ENCODE data around the gene ZGRF1. TPM values are rescaled to one million over a fixed set of nuclear protein-coding genes. Genes with fewer than 3 reads are reported as not detected.
A peak's percentile ranks its signal among the peaks of the same experiment; 100 is the strongest.
"Not testable (repeated sequence)": the region's sequence is repeated elsewhere in the genome, so short reads cannot be mapped to it uniquely, and the experiment has no call there.

Gene ZGRF1
- total and polyA plus RNA-seq, 4 donors: 10.8 to 21.8 (median 12.9) TPM

GRCh38 chr4:112562254-112562879 lies 74.3 kb downstream of the ZGRF1 start:
- Histone ChIP-seq H3K36me3 (ENCODE audit: control insufficient read depth, insufficient read depth, low read length) (peaks cover 3% of the 10 kb centered on the region), H3K9me3 (ENCODE audit: control insufficient read depth, insufficient read depth, low read length) (peaks cover 2% of the 10 kb centered on the region), H3K27me3 (ENCODE audit: control insufficient read depth, insufficient read depth, low read length) (no peaks in the 10 kb centered on the region), H3K4me1 (ENCODE audit: control insufficient read depth, insufficient read depth, low read length) (peaks cover 3% of the 10 kb centered on the region), H3K27ac (ENCODE audit: low read depth, low read length) (no peak overlapping the region), H3K4me3 (ENCODE audit: low read depth, low read length) (no peak overlapping the region)
- DNase-seq (ENCODE audit: low read depth in 4 of 6, low spot score in 6 of 6): no peak
- WGBS (ENCODE audit: insufficient coverage): 100% methylated on average over 1 of the region's 2 CpGs

GRCh38 chr4:112560084-112560483 lies 76.6 kb downstream of the ZGRF1 start:
- 100% methylated on average over 2 of the region's 2 CpGs for WGBS (ENCODE audit: insufficient coverage)
- peaks cover 3% of the 10 kb centered on the region for H3K4me1 ChIP-seq (ENCODE audit: control insufficient read depth, insufficient read depth, low read length)
- no peak overlapping the region for H3K4me3 ChIP-seq (ENCODE audit: low read depth, low read length)
- H3K9me3 ChIP-seq (ENCODE audit: control insufficient read depth, insufficient read depth, low read length): peaks cover 2% of the 10 kb centered on the region
- H3K27me3 ChIP-seq (ENCODE audit: control insufficient read depth, insufficient read depth, low read length): no peaks in the 10 kb centered on the region
- H3K27ac ChIP-seq (ENCODE audit: low read depth, low read length): no peak overlapping the region
- DNase-seq (ENCODE audit: low read depth in 4 of 6, low spot score in 6 of 6): no peak
- H3K36me3 ChIP-seq (ENCODE audit: control insufficient read depth, insufficient read depth, low read length): peaks cover 3% of the 10 kb centered on the region

- no peak overlapping the region for H3K4me3 ChIP-seq (ENCODE audit: low read depth, low read length)
- no peaks in the 10 kb centered on the region for H3K9me3 ChIP-seq (ENCODE audit: control insufficient read depth, insufficient read depth, low read length)
- no peaks in the 10 kb centered on the region for H3K36me3 ChIP-seq (ENCODE audit: control insufficient read depth, insufficient read depth, low read length)
- H3K4me1 ChIP-seq (ENCODE audit: control insufficient read depth, insufficient read depth, low read length): peaks cover 3% of the 10 kb centered on the region
- no CpG with 5 or more reads among the region's 3 CpGs for WGBS (ENCODE audit: insufficient coverage)
- no peaks in the 10 kb centered on the region for H3K27me3 ChIP-seq (ENCODE audit: control insufficient read depth, insufficient read depth, low read length)
- no peak for DNase-seq (ENCODE audit: low read depth in 4 of 6, low spot score in 6 of 6)
- H3K27ac ChIP-seq (ENCODE audit: low read depth, low read length): no peak overlapping the region
These were observed 77.7 kb downstream of the ZGRF1 start for GRCh38 chr4:112559053-112559452.

DNA sequence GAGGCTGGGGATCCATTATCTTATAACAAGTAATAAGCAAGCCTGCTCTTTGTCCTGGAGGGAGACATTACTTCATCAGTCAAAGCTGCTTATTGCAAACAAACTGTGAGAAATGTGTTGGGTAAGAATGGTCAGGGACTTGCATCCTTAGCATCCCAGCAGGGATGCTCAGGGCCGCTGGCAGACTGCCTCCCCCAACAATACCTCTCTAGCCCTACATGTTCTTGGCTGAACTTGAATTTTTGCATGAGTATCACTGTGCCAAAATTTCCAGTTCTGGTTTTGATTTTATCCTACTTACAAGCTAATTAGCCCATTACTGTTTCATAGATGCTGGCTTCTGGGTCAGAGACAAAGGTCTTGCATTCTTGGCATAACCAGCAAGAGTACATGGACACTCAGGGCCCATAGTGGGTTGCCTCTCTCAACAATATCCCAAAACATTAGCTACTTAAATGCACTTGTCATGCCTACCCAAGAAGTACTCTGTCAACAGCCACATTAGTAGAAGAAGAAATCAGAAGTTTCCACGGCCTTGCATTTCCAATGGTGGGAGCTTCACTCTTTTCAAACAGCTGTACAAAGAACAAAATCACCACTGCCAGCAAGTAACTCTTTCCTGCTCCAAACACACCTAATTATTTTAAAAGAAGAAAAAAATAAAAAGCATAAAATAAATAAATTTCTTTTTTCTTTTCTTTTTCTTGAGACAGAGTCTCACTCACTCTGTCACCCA lies 78.9 kb downstream of the ZGRF1 start:
- Histone ChIP-seq H3K27me3 (ENCODE audit: control insufficient read depth, insufficient read depth, low read length) (no peaks in the 10 kb centered on the region), H3K9me3 (ENCODE audit: control insufficient read depth, insufficient read depth, low read length) (no peaks in the 10 kb centered on the region), H3K4me3 (ENCODE audit: low read depth, low read length) (no peak overlapping the region), H3K36me3 (ENCODE audit: control insufficient read depth, insufficient read depth, low read length) (no peaks in the 10 kb centered on the region), H3K4me1 (ENCODE audit: control insufficient read depth, insufficient read depth, low read length) (peaks cover 3% of the 10 kb centered on the region), H3K27ac (ENCODE audit: low read depth, low read length) (no peak overlapping the region)
- DNase-seq (ENCODE audit: low read depth in 4 of 6, low spot score in 6 of 6): peak in 2 of 6 donors; percentile 4 to 40
- WGBS (ENCODE audit: insufficient coverage): 83% methylated on average over 1 of the region's 2 CpGs

DNA sequence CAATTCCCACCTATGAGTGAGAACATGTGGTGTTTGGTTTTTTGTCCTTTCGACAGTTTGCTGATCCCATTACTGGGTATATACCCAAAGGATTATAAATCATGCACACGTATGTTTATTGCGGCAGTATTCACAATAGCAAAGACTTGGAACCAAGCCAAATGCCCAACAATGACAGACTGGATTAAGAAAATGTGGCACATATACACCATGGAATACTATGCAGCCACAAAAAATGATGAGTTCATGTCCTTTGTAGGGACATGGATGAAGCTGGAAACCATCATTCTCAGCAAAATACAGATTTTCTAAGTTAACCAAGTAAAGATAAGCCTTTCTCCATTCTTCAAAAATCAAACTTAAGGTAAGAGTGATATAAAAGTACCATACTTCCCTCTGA lies 82.4 kb downstream of the ZGRF1 start:
- H3K4me3 ChIP-seq (ENCODE audit: low read depth, low read length); H3K36me3 ChIP-seq (ENCODE audit: control insufficient read depth, insufficient read depth, low read length); H3K4me1 ChIP-seq (ENCODE audit: control insufficient read depth, insufficient read depth, low read length); H3K9me3 ChIP-seq (ENCODE audit: control insufficient read depth, insufficient read depth, low read length); H3K27me3 ChIP-seq (ENCODE audit: control insufficient read depth, insufficient read depth, low read length); DNase-seq (ENCODE audit: low read depth in 4 of 6, low spot score in 6 of 6); H3K27ac ChIP-seq (ENCODE audit: low read depth, low read length): not testable (repeated sequence)
- WGBS (ENCODE audit: insufficient coverage): no CpG with 5 or more reads among the region's 3 CpGs

- Histone ChIP-seq H3K36me3 (ENCODE audit: control insufficient read depth, insufficient read depth, low read length) (no peaks in the 10 kb centered on the region), H3K27me3 (ENCODE audit: control insufficient read depth, insufficient read depth, low read length) (no peaks in the 10 kb centered on the region), H3K9me3 (ENCODE audit: control insufficient read depth, insufficient read depth, low read length) (no peaks in the 10 kb centered on the region), H3K27ac (ENCODE audit: low read depth, low read length) (no peak overlapping the region), H3K4me3 (ENCODE audit: low read depth, low read length) (no peak overlapping the region), H3K4me1 (ENCODE audit: control insufficient read depth, insufficient read depth, low read length) (peaks cover 2% of the 10 kb centered on the region)
- WGBS (ENCODE audit: insufficient coverage): no CpG with 5 or more reads among the region's 2 CpGs
- peak in 1 of 6 donors; percentile 3 for DNase-seq (ENCODE audit: low read depth in 4 of 6, low spot score in 6 of 6)
These were observed 84.0 kb downstream of the ZGRF1 start for GRCh38 chr4:112552668-112553067.

- Histone ChIP-seq H3K27me3 (ENCODE audit: control insufficient read depth, insufficient read depth, low read length) (no peaks in the 10 kb centered on the region), H3K27ac (ENCODE audit: low read depth, low read length) (no peak overlapping the region), H3K4me3 (ENCODE audit: low read depth, low read length) (no peak overlapping the region), H3K36me3 (ENCODE audit: control insufficient read depth, insufficient read depth, low read length) (no peaks in the 10 kb centered on the region), H3K9me3 (ENCODE audit: control insufficient read depth, insufficient read depth, low read length) (no peaks in the 10 kb centered on the region), H3K4me1 (ENCODE audit: control insufficient read depth, insufficient read depth, low read length) (no peaks in the 10 kb centered on the region)
- WGBS (ENCODE audit: insufficient coverage): no CpG with 5 or more reads among the region's 2 CpGs
- no peak for DNase-seq (ENCODE audit: low read depth in 4 of 6, low spot score in 6 of 6)
These were observed 86.0 kb downstream of the ZGRF1 start for GRCh38 chr4:112550728-112551127.

GRCh38 chr4:112546476-112546875 lies 90.2 kb downstream of the ZGRF1 start:
- Histone ChIP-seq H3K27ac (ENCODE audit: low read depth, low read length) (no peak overlapping the region), H3K4me3 (ENCODE audit: low read depth, low read length) (no peak overlapping the region), H3K4me1 (ENCODE audit: control insufficient read depth, insufficient read depth, low read length) (no peaks in the 10 kb centered on the region), H3K36me3 (ENCODE audit: control insufficient read depth, insufficient read depth, low read length) (no peaks in the 10 kb centered on the region), H3K9me3 (ENCODE audit: control insufficient read depth, insufficient read depth, low read length) (no peaks in the 10 kb centered on the region), H3K27me3 (ENCODE audit: control insufficient read depth, insufficient read depth, low read length) (no peaks in the 10 kb centered on the region)
- 100% methylated on average over 1 of the region's 2 CpGs for WGBS (ENCODE audit: insufficient coverage)
- DNase-seq (ENCODE audit: low read depth in 4 of 6, low spot score in 6 of 6): no peak

GRCh38 chr4:112545346-112545745 lies 91.4 kb downstream of the ZGRF1 start:
- no CpG with 5 or more reads among the region's 3 CpGs for WGBS (ENCODE audit: insufficient coverage)
- H3K4me3 ChIP-seq (ENCODE audit: low read depth, low read length): no peak overlapping the region
- no peak for DNase-seq (ENCODE audit: low read depth in 4 of 6, low spot score in 6 of 6)
- H3K9me3 ChIP-seq (ENCODE audit: control insufficient read depth, insufficient read depth, low read length): no peaks in the 10 kb centered on the region
- no peaks in the 10 kb centered on the region for H3K27me3 ChIP-seq (ENCODE audit: control insufficient read depth, insufficient read depth, low read length)
- H3K27ac ChIP-seq (ENCODE audit: low read depth, low read length): no peak overlapping the region
- no peaks in the 10 kb centered on the region for H3K36me3 ChIP-seq (ENCODE audit: control insufficient read depth, insufficient read depth, low read length)
- H3K4me1 ChIP-seq (ENCODE audit: control insufficient read depth, insufficient read depth, low read length): no peaks in the 10 kb centered on the region

DNA sequence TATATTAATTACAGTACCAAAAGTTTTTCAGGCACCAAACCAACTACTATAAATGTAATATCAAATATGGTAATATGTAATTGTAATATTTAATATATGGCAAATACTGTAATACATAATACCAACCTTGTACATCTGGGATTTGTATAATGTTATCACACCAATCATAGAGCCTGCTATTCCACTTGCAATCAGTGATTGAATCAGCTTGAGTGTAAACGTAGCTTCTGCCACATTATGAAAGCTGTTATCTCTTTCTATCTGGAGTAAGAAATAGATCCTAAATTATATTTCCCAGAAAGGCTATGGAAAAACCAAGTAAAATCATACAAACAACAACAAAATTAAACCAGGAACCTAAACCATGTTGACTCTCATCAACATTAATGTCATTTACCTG lies 96.0 kb downstream of the ZGRF1 start:
- WGBS (ENCODE audit: insufficient coverage): no CpG with 5 or more reads among the region's 1 CpG
- H3K27me3 ChIP-seq (ENCODE audit: control insufficient read depth, insufficient read depth, low read length): no peaks in the 10 kb centered on the region
- H3K9me3 ChIP-seq (ENCODE audit: control insufficient read depth, insufficient read depth, low read length): no peaks in the 10 kb centered on the region
- H3K4me1 ChIP-seq (ENCODE audit: control insufficient read depth, insufficient read depth, low read length): no peaks in the 10 kb centered on the region
- DNase-seq (ENCODE audit: low read depth in 4 of 6, low spot score in 6 of 6): no peak
- no peak overlapping the region for H3K27ac ChIP-seq (ENCODE audit: low read depth, low read length)
- no peak overlapping the region for H3K4me3 ChIP-seq (ENCODE audit: low read depth, low read length)
- no peaks in the 10 kb centered on the region for H3K36me3 ChIP-seq (ENCODE audit: control insufficient read depth, insufficient read depth, low read length)
